ENCODE results near the gene ARHGEF26.

- TF ChIP-seq, protein P1, sequence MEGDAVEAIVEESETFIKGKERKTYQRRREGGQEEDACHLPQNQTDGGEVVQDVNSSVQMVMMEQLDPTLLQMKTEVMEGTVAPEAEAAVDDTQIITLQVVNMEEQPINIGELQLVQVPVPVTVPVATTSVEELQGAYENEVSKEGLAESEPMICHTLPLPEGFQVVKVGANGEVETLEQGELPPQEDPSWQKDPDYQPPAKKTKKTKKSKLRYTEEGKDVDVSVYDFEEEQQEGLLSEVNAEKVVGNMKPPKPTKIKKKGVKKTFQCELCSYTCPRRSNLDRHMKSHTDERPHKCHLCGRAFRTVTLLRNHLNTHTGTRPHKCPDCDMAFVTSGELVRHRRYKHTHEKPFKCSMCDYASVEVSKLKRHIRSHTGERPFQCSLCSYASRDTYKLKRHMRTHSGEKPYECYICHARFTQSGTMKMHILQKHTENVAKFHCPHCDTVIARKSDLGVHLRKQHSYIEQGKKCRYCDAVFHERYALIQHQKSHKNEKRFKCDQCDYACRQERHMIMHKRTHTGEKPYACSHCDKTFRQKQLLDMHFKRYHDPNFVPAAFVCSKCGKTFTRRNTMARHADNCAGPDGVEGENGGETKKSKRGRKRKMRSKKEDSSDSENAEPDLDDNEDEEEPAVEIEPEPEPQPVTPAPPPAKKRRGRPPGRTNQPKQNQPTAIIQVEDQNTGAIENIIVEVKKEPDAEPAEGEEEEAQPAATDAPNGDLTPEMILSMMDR (IDR thresholded peaks at IDR 0.05), result no peak
- no peak for TF ChIP-seq POLR2A (IDR thresholded peaks at IDR 0.05)
These were observed 11.7 kb downstream of the ARHGEF26 start for GRCh38 chr3:154132777-154133375.
